Fibroblast of lung (primary cell): ENCODE results near the gene GNL2.

ENCODE experiments used
- EZH2 ChIP-seq: IDR thresholded peaks from 2 replicates; pipeline ENCODE4 v1.5.1; 2012; ENCODE audit warnings: low read length, control low read depth, mild to moderate bottlenecking; ENCODE audit errors: missing control alignments
- TF ChIP-seq, protein P1 (sequence below), 2 donors: IDR thresholded peaks in 1 of 2; conservative IDR thresholded peaks in 1 of 2; 1 replicate in 1 of 2; 2 replicates in 1 of 2; pipeline ENCODE4 v1.5.1; 2011 to 2012; ENCODE audit warnings: low read length in 2 of 2, control low read depth in 1 of 2, inconsistent platforms in 1 of 2, low read depth in 1 of 2, mild to moderate bottlenecking in 1 of 2

DNA sequence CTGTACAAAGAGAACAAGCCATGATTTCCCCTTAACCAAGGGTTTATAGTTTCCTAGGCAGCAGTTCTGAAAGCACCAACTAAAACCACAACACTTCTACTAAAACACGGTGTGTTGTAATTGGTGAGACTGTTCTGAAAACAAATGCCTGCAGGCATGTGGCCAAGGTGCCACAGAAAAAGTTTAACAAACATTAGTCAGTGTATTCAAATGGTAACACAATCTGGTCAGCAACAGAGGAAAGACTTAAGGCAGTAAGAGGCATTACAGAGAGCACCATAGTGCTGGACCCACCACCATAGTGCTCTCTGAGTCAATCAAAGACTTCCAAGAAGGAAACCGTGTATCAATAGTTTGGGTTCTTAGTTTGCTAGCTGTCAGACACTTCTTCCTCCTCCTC is 58.4 kb downstream of the GNL2 start:
- TF ChIP-seq, protein P1, sequence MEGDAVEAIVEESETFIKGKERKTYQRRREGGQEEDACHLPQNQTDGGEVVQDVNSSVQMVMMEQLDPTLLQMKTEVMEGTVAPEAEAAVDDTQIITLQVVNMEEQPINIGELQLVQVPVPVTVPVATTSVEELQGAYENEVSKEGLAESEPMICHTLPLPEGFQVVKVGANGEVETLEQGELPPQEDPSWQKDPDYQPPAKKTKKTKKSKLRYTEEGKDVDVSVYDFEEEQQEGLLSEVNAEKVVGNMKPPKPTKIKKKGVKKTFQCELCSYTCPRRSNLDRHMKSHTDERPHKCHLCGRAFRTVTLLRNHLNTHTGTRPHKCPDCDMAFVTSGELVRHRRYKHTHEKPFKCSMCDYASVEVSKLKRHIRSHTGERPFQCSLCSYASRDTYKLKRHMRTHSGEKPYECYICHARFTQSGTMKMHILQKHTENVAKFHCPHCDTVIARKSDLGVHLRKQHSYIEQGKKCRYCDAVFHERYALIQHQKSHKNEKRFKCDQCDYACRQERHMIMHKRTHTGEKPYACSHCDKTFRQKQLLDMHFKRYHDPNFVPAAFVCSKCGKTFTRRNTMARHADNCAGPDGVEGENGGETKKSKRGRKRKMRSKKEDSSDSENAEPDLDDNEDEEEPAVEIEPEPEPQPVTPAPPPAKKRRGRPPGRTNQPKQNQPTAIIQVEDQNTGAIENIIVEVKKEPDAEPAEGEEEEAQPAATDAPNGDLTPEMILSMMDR (conservative IDR thresholded peaks at IDR 0.05 in 1 of 2, IDR thresholded peaks at IDR 0.05 in 1 of 2; ENCODE audit: low read depth in 1 of 2, low read length in 2 of 2): no peak
- TF ChIP-seq EZH2: no peak
